DMS114 treated with DMSO at 0.1 percent for 48 hours (cell line): ENCODE data around the gene CACNA2D3.

Experiments
- DNase-seq: peaks from one replicate; lab custom pipeline; 2025; ENCODE audit not compliant: unreplicated experiment; lab: John Stamatoyannopoulos, UW

The CACNA2D3 gene

GRCh38 chr3:54776601-54777000 is 654.2 kb downstream of the CACNA2D3 start:
- no peak for DNase-seq

- DNase-seq: no peak
Observed at GRCh38 chr3:54777141-54777540, 654.8 kb downstream of the CACNA2D3 start.

DNA sequence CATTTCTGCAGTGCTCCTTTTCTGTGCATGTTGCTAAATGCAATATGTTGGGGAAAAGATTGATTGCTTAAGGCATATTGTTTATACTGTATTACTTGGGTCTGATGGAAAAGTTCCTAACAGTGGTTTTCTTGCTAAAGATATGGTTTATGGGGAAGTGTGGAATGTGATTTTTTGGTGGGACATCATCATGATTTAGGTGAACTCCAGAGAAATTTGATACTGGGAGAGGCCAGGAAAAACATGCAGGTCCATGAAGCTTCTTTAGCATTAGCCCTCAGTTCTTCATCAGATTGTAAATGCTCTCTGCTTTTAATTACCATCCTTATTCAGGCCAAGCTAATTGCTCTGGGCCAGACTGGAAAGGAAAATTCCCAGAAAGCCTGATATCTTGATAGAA is 658.0 kb downstream of the CACNA2D3 start:
- DNase-seq: no peak

GRCh38 chr3:54781728-54782127 is 659.4 kb downstream of the CACNA2D3 start:
- no peak for DNase-seq

GRCh38 chr3:54783611-54784010 is 661.3 kb downstream of the CACNA2D3 start:
- DNase-seq: no peak

DNA sequence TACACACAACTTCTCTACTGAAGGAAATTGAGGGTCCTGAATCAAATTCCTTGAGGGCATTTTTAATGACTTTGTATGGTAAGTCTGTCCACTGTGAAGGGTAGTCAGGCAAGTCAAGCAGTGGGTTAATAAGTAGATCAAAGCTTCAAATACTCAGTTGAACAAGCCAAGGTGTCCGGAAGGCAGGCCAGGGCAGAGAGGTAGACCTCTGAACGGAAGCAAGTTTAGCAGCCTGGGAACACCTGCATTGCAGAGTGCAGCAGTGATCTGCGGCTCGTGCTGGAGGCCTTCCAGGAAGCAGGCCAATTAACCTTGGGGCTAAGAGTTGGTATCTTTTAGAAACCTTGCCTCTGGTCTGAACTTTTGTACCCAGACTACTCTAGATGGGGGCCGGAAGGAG is 661.7 kb downstream of the CACNA2D3 start:
- DNase-seq: no peak

GRCh38 chr3:54785976-54786375 is 663.6 kb downstream of the CACNA2D3 start:
- no peak for DNase-seq

DNA sequence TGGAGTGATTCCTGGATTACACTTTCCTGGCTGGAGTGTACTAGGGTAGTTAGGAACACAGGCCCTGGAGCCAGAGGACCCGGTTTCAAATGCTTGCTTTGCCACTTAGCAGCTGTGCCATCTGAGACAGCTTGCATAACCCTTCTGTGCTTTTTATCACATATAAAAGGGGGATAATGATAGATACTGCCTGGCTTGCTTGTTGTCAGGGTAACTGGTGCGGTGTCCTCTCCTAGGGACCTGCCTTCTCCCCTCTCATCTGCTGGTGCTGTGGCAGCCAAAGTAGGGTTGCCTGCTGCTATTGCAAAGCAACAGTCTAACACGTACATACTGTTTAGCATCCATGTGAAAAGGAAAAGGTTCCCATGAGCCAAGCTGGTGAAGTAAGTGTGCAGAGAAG is 667.7 kb downstream of the CACNA2D3 start:
- DNase-seq: no peak

DNA sequence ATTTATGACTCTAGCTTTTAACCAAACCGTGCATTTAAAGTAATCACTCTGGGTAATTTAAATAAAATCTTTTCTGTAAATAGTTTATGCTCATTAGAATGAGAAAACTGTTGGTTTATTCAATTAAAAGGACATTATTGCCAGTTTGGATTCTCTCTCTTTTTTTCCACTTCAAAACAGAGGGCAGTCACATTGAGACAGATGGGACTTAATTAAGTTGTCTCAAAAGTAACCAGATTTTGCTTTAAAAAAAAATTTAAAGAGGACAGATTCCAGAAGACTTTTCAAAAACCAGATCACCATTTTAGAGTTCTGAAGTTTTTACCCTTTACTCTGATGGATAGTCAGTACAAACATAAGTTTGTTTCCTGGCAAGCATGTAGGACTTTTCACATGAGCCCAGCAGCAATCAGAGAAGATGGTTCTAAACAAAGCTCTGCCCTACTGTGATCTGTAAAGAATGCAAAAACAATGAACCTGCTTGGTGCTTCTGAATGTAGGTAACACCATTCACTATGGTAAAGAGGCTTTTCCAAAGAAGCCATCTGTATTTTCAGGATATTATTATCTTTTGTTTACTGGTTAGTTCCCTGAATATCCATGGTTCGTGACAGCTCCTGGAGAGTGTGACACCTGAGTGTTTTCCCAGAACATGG is 669.3 kb downstream of the CACNA2D3 start:
- DNase-seq: no peak

DNA sequence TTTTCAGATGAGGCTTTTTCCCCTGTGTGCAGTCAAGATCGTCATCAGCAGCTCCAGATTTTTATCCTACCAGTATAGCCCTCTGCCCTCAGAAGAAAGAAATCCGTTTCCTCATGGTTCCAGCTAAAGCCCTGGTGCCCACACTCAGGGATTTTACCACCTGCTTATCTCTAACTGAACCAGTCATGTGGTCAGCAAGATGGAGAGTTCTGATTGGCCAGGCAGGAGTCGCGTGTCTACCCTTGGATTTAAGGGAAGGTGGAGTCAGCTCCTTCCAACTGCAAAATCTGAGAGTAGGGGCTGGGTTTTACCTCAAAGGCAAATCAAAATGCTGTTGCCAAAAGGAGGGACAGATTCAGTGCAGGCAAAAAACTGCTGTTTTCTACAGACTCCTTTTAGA is 670.2 kb downstream of the CACNA2D3 start:
- DNase-seq: no peak

GRCh38 chr3:54793171-54793570 is 670.8 kb downstream of the CACNA2D3 start:
- DNase-seq: no peak

GRCh38 chr3:54797111-54797510 is 674.8 kb downstream of the CACNA2D3 start:
- DNase-seq: no peak

GRCh38 chr3:54800478-54800877 is 678.1 kb downstream of the CACNA2D3 start:
- DNase-seq: no peak

DNA sequence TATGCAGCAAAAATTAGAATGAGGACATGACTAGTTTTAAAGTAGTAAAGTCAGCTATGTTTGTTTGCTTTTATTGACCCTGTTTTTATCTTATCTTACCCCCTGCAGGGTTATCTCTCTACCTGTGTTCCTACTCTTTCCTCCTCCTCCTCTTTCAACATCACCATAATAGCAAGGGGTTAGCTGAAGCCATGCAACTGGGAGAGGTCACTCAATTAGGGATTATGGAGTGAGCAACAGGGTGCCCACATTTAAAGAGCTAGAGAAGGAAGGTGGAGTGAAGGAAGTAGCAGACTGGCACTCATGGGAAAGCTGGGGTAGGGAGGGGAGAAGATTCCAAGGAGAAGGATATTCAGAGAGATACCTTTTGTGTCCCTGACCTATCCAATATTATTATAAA is 679.6 kb downstream of the CACNA2D3 start:
- no peak for DNase-seq

- DNase-seq: no peak
Observed at GRCh38 chr3:54810401-54810800, 688.0 kb downstream of the CACNA2D3 start.

DNA sequence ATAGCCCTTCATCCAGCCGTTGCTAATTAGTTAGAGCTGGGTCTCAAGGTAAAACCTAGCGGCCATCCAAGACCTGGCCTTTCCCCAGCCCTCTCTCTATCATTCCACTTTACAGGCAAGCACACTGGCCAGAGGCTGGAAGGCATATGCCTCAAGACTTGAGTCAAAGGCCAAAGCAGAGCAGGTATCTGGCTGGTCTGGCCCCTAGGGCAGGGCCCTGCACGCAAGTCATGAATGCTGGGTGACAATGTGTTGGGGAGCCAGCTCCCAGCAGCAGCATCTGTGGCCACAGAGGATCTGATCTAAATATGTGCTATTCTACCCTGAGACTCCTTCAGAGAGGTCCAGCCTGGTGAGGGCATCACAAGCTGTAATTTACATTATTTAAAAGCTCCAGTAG is 691.9 kb downstream of the CACNA2D3 start:
- DNase-seq: no peak

DNA sequence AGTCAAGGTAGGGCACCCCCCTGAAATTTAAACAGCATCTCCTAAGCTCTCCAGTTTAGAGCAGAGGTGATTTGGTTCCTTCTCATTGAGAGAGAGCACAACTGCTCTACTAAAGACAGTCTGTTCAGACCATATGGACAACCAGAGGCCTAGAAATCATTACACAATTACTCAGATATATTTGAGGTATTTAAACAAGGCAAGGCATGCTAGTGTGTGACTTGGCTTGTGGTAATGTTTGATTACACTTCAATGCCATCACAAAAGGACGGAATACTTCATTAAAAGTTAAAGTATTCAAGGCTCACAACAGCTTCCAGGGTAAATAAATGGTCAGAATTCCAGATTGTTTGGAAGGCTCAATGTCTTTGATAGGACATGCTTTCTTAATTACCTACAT is 695.3 kb downstream of the CACNA2D3 start:
- no peak for DNase-seq

DNA sequence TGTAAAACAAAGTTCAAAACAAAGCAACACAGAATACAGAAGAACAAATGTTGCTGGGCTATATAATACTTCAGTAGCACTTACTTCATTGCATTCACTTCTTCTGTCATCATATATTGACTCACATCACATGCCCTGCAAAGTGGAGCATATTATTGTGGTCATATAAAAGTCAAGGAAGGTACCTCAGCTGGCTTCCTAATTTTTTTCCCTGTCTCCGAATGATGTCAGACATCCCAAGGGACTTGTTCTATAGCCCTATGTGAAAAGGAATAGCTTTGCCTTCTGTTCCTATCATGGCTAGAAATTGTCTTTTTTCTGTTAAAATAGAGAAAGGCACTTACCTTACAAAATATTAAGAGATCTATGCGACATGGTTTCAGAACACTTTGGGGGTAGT is 696.1 kb downstream of the CACNA2D3 start:
- no peak for DNase-seq

- no peak for DNase-seq
Observed at GRCh38 chr3:54818942-54819341, 696.6 kb downstream of the CACNA2D3 start.

GRCh38 chr3:54819946-54820345 is 697.6 kb downstream of the CACNA2D3 start:
- no peak for DNase-seq

- DNase-seq: no peak
Observed at GRCh38 chr3:54822206-54822605, 699.9 kb downstream of the CACNA2D3 start.

DNA sequence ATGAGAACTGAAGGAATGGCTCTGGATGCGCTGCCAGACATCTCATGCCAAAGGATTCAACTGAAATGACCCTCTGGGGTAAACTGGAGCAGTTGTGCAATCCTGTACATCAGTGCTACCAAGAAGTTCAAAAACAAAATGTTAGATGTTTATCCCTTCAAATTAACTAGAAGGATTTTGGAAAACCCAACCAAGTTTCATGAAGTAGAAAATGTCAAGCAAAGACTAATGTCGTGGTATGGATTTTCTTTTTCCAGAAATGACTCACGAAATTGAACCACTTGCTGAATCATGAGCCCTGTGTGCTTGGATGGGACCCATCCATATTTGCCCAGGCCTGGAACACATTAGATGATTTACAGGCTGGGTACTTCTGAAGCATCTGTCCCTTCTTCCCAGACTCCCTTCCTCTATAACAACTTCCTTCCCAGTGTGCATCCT is 703.9 kb downstream of the CACNA2D3 start:
- no peak for DNase-seq

- no peak for DNase-seq
Observed at GRCh38 chr3:54827056-54827687, 704.8 kb downstream of the CACNA2D3 start.
